NB4 (cell line): ENCODE results near the gene INTS1.

Experiments
- DNase-seq: peaks from one replicate; pipeline ENCODE4 v3.0.0; 2010; ENCODE audit warnings: low read depth
- H3K4me3 ChIP-seq: one replicate; pipeline ENCODE4 v1.5.1; 2011; ENCODE audit warnings: mild to moderate bottlenecking, low read depth, low read length, moderate library complexity
- CTCF ChIP-seq: IDR thresholded peaks from one replicate; pipeline ENCODE4 v1.5.1; 2012; ENCODE audit warnings: low read depth, low read length
- MAX ChIP-seq: IDR thresholded peaks from 2 replicates; pipeline ENCODE4 v1.6.1; 2011; ENCODE audit warnings: low read depth, low read length
- MYC ChIP-seq: IDR thresholded peaks from 2 replicates; pipeline ENCODE4 v1.6.1; 2011; ENCODE audit warnings: low read depth, low read length
- POLR2A ChIP-seq: IDR thresholded peaks from 2 replicates; pipeline ENCODE4 v1.6.1; 2011; ENCODE audit warnings: mild to moderate bottlenecking; ENCODE audit not compliant: insufficient read length; ENCODE audit errors: extremely low read depth

INTS1 gene

GRCh38 chr7:1546274-1546908, 42.2 kb upstream of the INTS1 start:
- no peak for DNase-seq
- no peak overlapping the region for H3K4me3 ChIP-seq
- TF ChIP-seq CTCF = no peak
- no peak for TF ChIP-seq POLR2A
- no peak for TF ChIP-seq MYC
- TF ChIP-seq MAX = no peak

GRCh38 chr7:1545417-1546246, 41.4 kb upstream of the INTS1 start:
- H3K4me3 ChIP-seq = no peak overlapping the region
- TF ChIP-seq CTCF = no peak
- no peak for TF ChIP-seq MYC
- no peak for TF ChIP-seq MAX
- no peak for TF ChIP-seq POLR2A
- no peak for DNase-seq

- TF ChIP-seq MYC (no peak), POLR2A (no peak)
- H3K4me3 ChIP-seq = no peak overlapping the region
- DNase-seq = no peak
Observed at GRCh38 chr7:1544896-1545416, 40.8 kb upstream of the INTS1 start.

- H3K4me3 ChIP-seq = no peak overlapping the region
- DNase-seq = no peak
- no peak for TF ChIP-seq POLR2A
- no peak for TF ChIP-seq CTCF
- no peak for TF ChIP-seq MYC
- no peak for TF ChIP-seq MAX
Observed at GRCh38 chr7:1544178-1544895, 40.1 kb upstream of the INTS1 start.

- DNase-seq = no peak
- H3K4me3 ChIP-seq = no peak overlapping the region
- TF ChIP-seq POLR2A = no peak
- TF ChIP-seq MAX = no peak
- TF ChIP-seq MYC = no peak
- TF ChIP-seq CTCF = no peak
Observed at GRCh38 chr7:1543826-1544177, 39.6 kb upstream of the INTS1 start.
